ENCODE measurements around the gene CLIP4.
"Not testable (repeated sequence)": the region's sequence is repeated elsewhere in the genome, so short reads cannot be mapped to it uniquely, and the experiment has no call there.

CLIP4 gene, protein sequence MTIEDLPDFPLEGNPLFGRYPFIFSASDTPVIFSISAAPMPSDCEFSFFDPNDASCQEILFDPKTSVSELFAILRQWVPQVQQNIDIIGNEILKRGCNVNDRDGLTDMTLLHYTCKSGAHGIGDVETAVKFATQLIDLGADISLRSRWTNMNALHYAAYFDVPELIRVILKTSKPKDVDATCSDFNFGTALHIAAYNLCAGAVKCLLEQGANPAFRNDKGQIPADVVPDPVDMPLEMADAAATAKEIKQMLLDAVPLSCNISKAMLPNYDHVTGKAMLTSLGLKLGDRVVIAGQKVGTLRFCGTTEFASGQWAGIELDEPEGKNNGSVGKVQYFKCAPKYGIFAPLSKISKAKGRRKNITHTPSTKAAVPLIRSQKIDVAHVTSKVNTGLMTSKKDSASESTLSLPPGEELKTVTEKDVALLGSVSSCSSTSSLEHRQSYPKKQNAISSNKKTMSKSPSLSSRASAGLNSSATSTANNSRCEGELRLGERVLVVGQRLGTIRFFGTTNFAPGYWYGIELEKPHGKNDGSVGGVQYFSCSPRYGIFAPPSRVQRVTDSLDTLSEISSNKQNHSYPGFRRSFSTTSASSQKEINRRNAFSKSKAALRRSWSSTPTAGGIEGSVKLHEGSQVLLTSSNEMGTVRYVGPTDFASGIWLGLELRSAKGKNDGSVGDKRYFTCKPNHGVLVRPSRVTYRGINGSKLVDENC

DNA sequence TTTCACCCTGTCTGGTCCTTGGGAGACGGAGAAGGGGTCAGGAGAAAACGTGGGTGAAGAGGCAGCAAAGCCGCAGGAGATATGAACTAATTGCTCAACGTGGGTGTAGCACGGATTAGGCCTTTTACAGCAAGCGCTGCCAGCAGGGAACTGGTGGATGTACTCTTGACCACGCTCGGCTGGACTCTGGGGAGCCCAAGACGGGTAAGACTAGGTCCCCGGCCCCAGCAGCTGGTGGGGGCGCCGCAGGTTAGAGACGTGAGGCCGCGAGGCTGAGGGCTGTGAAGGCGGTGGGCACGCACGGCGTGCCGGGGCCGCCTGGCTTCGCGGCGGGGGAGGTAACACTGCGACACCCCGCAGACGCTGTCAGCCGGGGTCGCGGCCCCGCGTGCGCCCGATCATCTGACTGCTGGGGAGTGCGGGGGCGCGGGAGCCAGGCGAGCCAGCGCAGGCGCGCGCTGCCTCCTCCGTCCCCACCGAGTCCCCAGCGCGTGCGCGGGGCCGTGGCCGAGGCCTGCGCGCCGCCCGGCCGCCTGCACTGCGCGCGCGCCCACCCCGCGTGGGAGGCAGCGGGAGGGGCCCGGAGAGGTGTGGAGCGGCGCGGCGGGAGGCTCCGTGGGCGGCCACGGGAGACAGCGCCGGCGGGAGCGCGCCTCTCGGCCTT lies at the start of gene CLIP4:
Gene CLIP4, plus strand, starts transcription at position 470 of the 664 bp plus-strand sequence. CDS start 5,974 bp downstream, outside the sequence.
- DNase-seq, result no peak

DNA sequence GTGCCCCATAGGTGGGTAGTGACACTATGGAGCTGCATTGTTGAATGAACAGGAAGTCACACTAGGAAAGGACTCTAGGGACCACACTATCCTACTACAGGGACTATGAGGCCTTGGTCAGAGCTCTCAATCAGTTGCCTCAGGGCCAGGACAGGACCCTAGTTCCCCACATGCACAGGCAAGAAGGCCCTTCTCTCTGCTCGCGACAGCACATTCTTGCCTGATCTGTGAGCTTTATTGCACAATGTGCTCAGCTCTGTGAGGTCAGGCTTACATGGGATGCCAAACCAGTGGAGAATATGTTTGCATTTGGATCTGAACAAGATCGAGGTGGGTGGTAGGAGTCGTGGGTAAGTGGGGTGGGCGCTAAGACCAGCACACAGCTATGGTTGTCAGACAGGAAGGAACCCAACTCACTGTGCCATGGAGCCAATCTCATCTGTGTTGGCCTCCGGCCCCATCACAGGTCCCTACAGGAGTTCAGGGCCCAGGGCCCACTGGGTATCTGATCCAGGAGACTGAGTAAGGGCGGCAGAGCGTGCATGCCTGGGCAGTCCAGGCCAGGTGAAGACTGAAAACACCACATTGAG lies 48.8 kb upstream of the CLIP4 start:
- no peak for DNase-seq

DNA sequence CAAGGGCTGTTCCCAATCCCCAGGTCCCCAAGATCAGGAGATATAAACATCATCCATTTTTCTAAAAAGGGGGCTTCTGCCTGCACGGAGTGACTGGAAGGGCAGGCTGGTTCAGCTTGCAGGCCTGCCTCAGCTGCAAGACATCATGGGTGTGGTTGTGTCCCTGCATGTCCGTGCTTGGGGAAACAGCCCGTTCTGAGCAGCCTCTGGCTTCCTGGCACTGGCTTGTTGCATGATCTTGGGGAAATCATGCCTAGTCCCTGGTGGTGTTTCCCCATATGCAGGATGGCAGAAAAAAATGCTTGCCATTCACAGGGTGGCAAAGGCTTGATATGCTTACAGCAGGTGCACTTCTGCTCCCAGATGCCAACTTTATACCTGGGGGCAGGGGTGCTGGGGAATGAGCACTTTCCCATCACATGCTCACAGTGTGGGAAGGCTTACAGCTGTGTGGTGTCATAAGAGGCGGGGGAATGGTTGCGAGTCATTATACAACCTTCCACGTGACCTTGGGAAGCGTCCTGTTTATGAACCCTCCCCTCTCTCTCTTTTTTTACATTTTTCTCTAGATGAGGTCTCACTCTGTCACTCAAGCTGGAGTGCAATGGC lies 48.1 kb upstream of the CLIP4 start:
- no peak for DNase-seq

DNA sequence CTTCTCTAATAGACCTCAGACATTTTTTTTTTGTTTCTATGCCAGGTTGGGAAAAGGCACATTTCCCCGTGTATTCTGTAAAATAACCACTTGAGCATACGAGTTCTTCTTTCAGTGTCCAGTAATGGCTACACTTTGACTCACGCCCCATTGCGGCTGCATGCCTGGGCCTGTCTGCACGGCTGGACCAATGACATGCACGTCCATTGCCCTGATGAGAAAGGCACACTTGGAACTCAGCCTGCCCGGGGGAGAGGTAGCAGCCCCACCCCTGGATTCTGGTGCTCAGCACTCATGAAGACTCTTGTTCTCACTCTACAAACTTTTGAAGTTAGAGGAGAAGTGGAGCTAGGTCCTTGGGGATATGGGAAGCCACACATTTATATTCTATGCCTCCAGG lies 46.7 kb upstream of the CLIP4 start:
- DNase-seq, result no peak

DNA sequence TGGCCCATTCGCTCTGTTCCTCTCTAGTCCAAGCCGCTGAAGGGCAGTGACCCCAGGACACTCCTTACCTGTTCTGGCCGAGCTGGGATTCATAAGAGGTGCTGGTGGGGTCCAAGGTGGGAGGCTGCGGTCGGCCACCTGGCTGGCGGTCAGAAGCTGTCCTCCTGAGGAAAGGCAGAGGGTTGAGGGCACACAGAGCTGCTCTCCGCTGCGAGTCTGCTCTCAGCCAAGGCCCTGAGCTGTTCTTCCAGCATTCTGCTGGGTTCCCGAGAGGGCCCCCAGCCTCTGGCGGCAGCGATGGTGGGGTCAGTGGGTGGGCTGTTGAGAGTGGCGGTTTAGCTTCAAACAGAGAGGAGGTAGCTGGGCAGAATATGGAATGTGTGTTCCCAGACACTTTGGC lies 44.7 kb upstream of the CLIP4 start:
- DNase-seq, result no peak

DNA sequence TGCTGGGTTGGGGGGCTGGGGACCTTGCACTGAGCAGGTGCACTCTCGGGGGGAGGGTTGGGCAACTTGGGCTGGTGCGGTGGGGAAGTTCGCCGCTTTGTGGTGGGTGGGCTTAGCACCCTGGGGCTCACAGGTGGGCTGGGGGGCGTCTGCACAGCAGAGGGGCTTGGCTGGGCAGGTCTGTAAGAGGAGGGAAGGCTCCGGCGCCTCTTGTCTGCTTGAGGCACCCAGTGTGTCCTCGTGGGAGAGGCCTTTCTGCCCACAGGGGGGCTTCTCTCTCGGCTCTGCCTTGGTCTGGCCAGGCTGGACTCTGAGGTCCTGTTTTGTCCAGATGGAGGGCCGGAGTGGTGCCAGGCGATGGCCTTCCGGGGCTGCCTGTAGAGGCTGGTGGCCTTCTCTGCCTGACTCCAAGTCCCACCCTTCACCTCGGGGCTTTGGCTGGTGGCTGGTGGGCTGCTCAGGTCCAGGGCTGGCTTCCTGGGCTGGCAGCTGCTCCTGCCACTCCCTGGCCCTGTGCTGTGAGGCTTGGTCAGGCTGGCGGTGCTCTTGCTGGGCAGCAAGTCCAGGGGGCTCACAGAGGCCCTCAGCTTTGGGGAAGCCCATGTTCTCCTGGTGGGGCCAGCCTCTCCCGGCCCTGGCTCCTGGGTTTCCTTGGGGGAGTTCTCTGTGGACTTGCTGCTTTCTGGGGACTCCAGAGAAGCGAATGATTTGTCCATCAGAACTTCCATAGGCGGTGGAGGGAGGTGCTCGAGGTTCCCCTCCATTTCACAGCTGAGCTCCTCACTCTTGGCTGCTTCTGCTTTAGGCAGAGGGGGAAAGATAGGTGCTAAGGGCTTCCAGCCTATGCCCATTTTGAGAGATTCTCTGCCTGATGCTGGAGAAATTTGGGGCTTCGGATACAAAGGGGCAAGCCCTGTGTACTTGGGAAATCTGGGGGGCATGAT lies 43.9 kb upstream of the CLIP4 start:
- no peak for DNase-seq

DNA sequence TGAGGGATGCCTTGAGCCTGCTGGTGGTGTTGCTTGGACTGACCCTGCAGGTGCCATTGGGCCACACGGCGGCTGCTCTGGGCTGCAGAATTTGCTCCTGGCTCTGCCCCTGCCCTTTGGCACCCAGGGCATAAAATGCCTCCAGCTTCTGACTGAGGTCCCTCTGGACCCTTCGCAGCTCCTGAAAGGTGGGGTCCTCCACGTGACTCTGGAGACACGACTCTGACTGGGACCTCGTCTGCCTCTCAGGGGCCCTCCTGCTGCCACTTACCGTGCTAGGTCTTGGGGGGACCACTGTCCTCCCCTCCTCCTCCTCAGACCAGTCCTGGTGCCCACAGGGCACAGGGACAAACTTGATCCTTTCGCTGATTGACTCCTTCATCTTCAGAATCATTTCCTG lies 43.0 kb upstream of the CLIP4 start:
- no peak for DNase-seq

DNA sequence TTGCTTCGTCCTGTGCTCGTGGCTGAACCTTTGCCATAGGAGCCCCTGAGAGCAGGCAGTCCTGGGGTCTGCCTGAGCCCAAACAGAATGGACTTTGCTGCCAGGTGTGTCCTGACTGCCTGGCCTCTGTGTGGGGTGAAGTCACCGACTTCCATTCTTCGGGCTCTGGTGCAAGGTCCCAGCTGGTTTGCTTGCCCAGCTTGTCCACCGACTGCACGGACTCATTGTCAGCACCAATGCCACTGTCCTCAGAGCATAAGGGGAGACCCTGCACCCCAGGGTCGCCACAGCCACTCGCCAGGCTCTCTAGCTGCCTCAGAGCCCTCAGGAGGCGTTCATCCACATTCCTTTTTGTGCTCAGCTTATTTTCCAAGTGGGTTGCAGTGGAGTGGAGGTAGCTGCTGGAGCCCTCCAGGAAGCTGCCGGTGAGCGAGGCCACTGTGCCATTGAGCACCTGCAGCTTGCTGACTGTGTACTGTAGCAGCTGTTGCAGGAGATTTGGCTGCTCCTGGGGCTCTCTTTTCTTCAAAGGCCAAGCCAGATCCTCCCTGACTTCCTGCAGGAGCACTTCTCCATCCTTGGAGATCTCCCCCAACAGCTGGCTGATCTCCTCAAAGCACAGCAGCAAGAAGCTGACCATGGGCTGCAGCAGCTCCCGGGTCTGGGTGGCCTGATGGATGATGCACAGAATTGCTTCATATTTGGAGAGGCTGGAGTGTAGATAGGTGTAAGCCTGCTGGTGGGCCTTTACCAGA lies 42.1 kb upstream of the CLIP4 start:
- DNase-seq, result no peak

DNA sequence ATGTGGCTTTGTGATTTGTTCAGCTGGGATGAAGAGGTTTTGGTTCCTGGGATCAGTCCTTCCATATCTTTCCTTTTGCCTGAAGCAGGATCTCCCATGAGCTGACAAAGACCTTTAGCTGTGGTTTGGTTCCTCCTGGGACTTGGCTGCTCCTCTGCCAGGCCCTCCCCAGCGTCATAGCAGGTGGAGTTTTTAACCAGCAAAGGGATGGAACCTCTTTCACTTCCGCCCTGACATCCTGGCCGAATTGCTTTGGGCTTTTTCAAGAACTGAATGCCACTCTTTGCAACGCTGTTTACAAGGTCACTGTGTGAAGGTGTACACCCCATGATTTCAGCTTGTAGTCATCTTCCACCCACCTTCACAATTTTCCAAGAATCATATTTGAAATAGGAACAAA lies 41.3 kb upstream of the CLIP4 start:
- DNase-seq, result no peak

DNA sequence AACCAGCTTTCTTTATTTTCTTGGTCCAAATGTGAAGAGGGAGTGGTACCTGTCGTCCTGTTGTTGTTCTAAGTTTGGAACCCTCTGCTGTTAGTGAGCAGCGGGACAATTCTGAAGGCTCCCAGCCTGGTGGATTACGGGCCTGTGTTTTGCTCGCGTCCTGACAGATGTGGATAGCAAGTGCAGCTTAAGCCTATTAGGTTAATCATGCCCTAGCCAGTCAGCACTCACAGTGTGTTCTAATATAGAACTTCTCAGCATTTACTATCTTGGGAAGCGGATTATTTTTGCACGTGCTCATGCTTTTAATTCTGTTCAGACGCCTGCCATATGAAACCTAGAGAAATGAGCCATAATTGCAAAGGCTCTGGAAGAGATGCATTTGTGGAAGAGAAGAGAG lies 40.8 kb upstream of the CLIP4 start, which contains the start of gene PCARE:
Gene PCARE, minus strand, starts transcription at position 113 of the 400 bp plus-strand sequence. CDS start 262 bp downstream, outside the sequence.
- DNase-seq, result no peak

DNA sequence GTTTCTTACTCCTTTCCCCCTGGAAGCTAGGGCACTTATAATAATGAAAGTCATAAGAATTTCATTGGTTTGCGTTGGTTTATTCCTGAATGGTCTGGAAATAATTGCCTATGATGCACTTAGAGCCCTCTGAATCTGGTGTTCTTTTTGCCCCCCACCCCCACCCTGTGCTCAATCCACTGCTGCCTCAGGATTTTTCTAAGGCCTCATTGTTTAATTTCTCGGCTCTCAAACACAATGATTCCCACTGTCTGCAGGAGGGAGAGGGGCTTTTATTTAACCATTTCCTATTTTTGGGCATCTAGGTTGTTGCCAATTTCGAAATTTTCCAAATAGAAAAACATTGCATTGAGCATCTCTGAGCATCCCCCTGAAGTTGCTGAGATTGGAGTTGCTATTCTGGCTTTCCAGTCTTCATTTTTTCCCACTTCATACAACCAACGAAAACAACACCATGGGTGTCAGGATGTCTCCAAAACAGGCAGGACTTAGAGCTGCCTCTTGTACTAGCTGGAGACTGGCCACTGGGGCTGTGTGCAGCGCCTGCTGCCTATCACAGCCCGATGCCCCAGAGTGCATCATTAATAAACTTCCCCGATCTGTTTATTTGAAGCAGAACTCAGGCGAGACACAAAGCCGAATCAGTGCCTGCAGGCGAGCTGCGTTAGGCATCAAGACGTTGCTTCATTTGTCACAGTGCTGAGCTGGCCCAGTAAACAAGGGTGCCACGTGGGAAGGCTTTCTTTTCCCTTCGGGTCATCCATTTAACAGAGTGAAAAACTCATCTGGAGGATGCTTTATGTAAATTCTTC lies 39.1 kb upstream of the CLIP4 start:
- DNase-seq, result no peak

DNA sequence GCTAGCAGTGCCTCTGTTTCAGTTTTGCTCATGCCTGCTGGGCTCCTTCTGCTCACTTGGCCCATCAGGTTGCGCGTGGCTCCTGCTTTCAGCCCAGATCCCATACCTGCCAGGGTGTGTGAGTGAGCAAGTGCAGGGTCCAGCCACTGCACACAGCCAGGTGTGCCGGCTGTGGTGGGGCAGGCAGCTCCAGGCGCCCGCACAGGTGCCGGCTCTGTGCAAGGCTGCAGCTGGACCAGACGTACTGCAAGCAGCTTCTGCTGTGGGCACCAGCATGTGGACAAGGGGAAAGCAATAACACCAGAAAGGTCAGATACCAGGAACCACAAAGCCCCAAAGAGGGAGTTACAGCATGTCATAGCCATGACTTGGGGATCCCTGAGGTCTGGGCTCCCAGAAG lies 35.3 kb upstream of the CLIP4 start:
- no peak for DNase-seq

DNA sequence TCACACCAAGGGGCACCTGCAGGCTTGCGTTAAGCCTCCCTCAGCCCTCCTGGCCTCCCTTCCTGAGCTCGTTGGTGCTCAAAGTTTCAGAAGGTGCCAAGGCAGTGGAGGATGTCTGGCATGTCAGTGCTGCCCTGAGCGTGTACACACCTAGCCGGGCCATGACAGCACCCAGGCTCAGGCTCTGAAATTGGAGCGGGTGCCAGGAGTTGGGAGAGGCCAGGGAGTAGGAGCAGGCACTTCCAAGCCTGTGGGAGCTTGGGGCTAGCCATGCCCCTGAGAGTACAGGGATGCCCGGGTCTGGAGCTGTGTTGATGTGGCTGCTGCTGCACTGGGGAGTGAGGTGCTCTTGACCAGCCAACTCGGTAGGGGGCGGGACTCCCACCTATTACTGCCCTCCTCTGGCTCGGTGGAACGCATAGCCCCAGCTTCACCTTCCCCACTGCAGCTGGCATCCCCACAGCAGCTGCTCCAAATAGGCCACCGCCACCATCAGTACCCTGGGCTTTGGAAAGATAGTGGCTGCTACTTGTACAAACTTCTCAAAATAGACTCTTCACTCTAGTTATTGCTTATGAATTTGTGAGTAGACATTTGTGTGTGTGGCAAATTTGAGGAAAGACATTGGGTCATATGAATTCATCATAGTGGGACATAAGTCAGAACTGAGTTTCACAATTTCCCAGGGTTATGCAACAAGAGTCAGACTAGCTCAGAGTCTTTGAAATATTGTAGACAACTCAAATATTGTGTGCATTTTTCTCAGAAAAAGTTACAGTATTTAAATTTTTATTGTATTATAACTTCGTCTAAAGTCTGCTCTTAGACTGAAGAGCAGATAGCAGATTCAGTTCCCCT lies 34.1 kb upstream of the CLIP4 start:
- no peak for DNase-seq

DNA sequence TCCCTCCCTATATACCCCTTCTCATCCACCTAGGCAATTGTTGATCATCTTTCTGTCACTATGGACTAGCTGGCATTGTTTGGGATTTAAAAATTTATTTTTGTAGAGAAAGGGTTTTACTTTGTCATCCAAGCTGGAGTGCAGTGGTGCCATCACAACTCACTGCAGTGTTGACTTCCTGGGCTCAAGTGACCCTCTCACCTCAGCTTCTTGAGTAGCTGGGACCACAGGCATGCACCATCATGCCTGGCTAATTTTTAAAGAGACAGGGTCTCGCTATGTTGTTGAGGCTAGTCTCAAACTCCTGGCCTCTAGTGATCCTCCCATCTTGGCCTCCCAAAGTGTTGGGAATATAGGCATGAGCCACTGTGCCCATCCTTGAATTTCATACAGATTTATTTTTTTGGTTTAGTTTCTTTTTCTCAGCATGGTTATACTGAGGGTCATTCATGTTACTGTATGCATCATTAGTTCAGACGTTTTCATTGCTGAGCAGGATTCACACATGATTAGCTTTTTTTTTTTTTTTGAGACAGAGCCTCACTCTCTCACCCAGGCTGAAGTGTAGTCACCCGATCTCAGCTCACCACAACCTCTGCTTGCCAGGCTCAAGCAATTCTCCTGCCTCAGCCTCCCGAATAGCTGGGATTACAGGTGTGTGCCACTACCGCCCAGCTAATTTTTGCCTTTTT lies 32.3 kb upstream of the CLIP4 start:
- DNase-seq, result no peak

DNA sequence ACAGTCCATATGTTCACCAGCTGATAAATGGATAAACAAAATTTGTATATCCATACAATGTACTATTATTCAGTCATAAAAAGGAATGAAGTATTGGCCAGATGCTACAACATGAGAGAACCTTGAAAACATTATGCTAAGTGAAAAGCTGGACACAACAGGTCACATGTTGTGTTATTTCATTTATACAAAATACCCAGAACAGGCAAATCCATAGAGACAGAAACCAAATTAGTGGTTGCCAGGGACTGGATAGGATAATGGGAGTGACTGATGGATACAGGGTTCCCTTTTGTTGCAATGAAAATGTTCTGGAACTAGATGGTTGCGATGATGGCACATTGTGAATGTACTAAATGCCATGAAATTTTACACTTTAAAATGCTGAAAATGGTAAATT lies 30.7 kb upstream of the CLIP4 start:
- DNase-seq, result no peak

DNA sequence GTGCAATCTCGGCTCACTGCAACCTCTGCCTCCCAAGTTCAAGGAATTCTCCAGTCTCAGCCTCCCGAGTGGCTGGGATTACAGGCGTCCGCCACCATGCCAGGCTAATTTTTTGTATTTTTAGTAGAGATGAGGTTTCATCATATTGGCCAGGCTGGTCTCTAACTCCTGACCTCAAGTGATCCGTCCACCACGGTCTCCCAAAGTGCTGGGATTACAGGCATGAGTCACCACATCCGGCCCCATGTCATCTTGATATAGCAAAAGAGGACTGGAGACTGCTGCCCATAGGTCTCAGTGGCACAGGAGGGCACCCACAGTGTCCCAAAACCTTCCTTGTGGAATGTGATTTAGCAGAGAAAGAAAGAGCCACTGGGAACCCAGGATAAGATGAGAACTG lies 24.9 kb upstream of the CLIP4 start:
- not testable (repeated sequence) for DNase-seq

DNA sequence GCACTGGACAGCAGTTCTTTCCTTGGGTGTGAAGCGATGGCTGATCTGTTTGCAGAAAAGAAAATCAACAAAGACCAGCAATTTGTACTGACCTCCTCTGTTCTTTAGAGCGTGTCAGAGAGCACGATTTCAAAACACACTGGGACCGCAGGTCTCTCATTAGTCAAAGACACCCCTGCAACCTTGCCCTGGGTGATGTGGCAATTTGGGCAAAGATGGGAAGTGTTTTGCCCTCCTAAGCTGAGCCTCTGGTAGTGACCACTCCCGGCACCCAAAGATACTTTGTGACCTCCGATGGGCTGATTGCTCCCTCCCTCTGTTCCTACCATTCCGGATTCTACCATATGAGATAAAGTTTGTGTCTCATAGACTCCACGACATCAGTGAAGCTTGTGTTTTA lies 18.2 kb upstream of the CLIP4 start:
- DNase-seq, result no peak

DNA sequence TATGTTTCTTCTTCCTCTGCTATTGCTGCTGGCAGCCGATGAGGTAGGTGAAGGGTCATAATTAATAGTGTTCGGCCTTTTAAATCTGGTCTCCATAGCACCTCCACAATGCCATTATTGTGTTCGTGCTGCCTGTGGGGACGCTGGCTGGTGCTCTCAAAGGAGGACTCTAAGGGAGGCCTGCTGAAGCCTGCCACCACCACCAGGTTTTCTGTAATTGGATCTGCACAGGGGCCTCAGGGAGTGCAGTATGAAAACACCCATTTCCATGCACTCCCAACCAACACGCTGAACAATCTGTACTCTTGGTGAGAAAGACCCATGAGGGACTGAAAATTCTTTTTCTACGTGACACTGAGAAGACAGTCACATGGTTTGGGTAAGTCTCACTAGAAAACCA lies 17.6 kb upstream of the CLIP4 start:
- no peak for DNase-seq

All from NCI-H2029 (cell line).